Kidney (tissue), 11 donors: ENCODE data around the gene NSF. TPM values are rescaled to one million over a fixed set of nuclear protein-coding genes. Genes with fewer than 3 reads are reported as not detected.
"Not testable (repeated sequence)": the region's sequence is repeated elsewhere in the genome, so short reads cannot be mapped to it uniquely, and the experiment has no call there.

Experiments
- DNase-seq, 5 donors: peaks; one replicate each; pipeline ENCODE4 v3.0.0-alpha.2; 2013 to 2020
- FAIRE-seq: peaks from 2 replicates; lab custom pipeline; 2012; peaks lifted over from hg19 to GRCh38; lab: Jason Lieb, UNC
- H3K27ac ChIP-seq, 2 donors: one replicate each; pipeline ENCODE4 v1.7.0; 2013; ENCODE audit warnings: low read depth in 2 of 2, low read length in 2 of 2, inconsistent platforms in 1 of 2
- H3K27me3 ChIP-seq: one replicate; pipeline ENCODE4 v1.7.1; 2013; ENCODE audit warnings: low read length, inconsistent platforms; ENCODE audit not compliant: control insufficient read depth, insufficient read depth
- H3K36me3 ChIP-seq, 3 donors: one replicate each; pipeline versions ENCODE4 v1.7.0 to v1.7.1; 2013; ENCODE audit warnings: low read length in 3 of 3, control low read depth in 1 of 3, inconsistent platforms in 1 of 3; ENCODE audit not compliant: insufficient read depth in 3 of 3, control insufficient read depth in 2 of 3
- H3K4me1 ChIP-seq, 3 donors: one replicate each; pipeline versions ENCODE4 v1.7.0 to v1.7.1; 2013; ENCODE audit warnings: low read length in 3 of 3, inconsistent platforms in 1 of 3, low read depth in 1 of 3; ENCODE audit not compliant: control insufficient read depth in 2 of 3, insufficient read depth in 2 of 3
- H3K4me3 ChIP-seq, 3 donors: one replicate each; pipeline versions ENCODE4 v1.7.0 to v1.8.1; 2013; ENCODE audit warnings: low read length in 3 of 3, control low read depth in 1 of 3, inconsistent platforms in 1 of 3
- H3K9ac ChIP-seq, 3 donors: one replicate each; pipeline versions ENCODE4 v1.7.0 to v1.7.1; 2013; ENCODE audit warnings: low read length in 3 of 3, control low read depth in 1 of 3, inconsistent platforms in 1 of 3
- H3K9me3 ChIP-seq, 3 donors: one replicate each; pipeline versions ENCODE4 v1.7.0 to v1.7.1; 2013; ENCODE audit warnings: low read length in 3 of 3, control low read depth in 1 of 3, inconsistent platforms in 1 of 3; ENCODE audit not compliant: control insufficient read depth in 2 of 3, insufficient read depth in 1 of 3
- intact Hi-C: fragments of 100-400 bp; cut with DNase I; formaldehyde crosslinking; loops from one replicate; pipeline ENCODE4 v1.11.1; 2022
- polyA plus RNA-seq: library from polyadenylated mRNA; stranded (reverse); fragments of 350-450 nt; fragmentation: Illumina TruSeq; extraction: RNeasy Lipid Tissue Mini Kit (QIAGEN cat#74804); gene quantifications from one replicate; pipeline ENCODE4 v1.2.3, GENCODE V29; 2014; ENCODE audit warnings: low read depth, low replicate concordance; ENCODE audit not compliant: insufficient read depth
- total RNA-seq: library from RNA; stranded (reverse); fragmentation: NEBNext Ultra II Directional; extraction: Animal tissue kit (Norgen Biotek cat#: 25700); gene quantifications from one replicate; pipeline ENCODE4 v1.2.1, GENCODE V29; 2021
- donor health status: control.
- donor health status: control.
- donor health status: DM: yes; HTN: yes; CAD: no.
- donor health status: Normal renal cell carcinoma (clear cell type).

The NSF gene
- total and polyA plus RNA-seq, 2 donors from 2014 or later = 14.2 to 52.4 TPM

DNA sequence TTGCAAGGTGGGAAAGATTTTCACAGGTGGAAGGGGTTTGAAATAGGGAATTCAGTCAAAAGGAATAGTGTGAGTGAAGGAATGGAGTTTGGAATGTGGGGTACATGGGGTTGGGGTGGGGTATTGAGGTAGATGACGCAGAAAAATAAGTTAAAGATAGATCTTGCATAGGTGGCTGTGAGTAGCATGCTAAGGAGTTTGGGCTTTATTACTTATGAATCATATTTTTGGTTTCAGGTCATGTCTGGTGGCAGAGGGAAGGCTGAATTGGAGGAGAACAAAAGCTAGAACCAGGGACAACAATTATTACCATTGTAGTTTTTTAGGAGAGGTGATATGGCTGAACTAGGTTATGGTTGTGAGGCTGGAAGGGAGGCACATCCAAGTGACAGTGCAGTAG lies 23.4 kb downstream of the NSF start:
- H3K9me3 ChIP-seq, DNase-seq, H3K9ac ChIP-seq, H3K27ac ChIP-seq, intact Hi-C loops, FAIRE-seq, H3K4me3 ChIP-seq, H3K36me3 ChIP-seq, H3K27me3 ChIP-seq, H3K4me1 ChIP-seq: not testable (repeated sequence)

DNA sequence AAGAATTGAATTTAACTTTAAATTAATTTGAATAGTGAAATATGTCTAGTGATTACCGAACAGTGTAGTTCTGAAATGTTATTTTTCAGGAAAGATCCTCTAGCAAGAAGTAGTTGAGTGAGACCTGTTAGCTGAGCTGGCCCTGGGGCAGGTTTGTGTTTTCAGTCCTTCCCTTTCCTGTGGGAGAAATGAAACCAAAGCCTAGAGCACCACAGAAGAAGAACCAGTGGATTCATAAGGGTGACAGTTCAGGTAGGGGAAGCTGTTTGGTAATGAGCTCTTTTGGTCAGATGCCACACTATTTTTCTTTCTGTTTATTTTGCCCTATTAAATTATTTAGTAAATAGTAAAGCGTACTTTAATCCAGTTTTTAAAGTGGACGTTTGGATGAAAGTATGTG lies 26.7 kb downstream of the NSF start:
- H3K27ac ChIP-seq, H3K27me3 ChIP-seq, H3K9me3 ChIP-seq, DNase-seq, intact Hi-C loops, H3K4me3 ChIP-seq, H3K4me1 ChIP-seq, H3K9ac ChIP-seq, FAIRE-seq, H3K36me3 ChIP-seq: not testable (repeated sequence)

- H3K27ac ChIP-seq, H3K27me3 ChIP-seq, H3K9ac ChIP-seq, intact Hi-C loops, H3K9me3 ChIP-seq, H3K4me1 ChIP-seq, DNase-seq, FAIRE-seq, H3K36me3 ChIP-seq, H3K4me3 ChIP-seq: not testable (repeated sequence)
These were observed 28.5 kb downstream of the NSF start for GRCh38 chr17:46618975-46619374.

DNA sequence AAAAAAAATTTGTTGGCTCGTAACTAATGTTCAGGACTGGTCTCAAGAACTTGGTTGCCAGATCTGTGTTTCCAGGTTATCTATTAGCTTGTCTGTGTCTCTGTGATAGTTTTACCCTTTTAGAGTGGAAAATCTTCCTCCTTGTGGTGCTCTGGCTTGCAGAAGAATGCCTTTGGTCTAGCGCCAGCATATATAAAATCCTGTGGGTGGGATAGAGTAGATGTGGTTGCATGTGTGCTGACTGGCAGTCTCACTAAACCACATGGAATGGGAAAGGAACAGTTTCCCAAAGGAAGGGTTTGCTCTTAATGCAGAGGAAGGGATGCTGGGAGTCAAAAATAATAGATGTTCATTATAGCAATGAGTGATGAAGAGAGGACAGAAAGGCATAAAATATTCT lies 33.3 kb downstream of the NSF start:
- H3K36me3 ChIP-seq, H3K4me3 ChIP-seq, DNase-seq, H3K4me1 ChIP-seq, H3K27ac ChIP-seq, H3K9ac ChIP-seq, intact Hi-C loops, H3K27me3 ChIP-seq, H3K9me3 ChIP-seq, FAIRE-seq: not testable (repeated sequence)

- FAIRE-seq, H3K27ac ChIP-seq, H3K4me3 ChIP-seq, DNase-seq, H3K36me3 ChIP-seq, H3K9ac ChIP-seq, H3K27me3 ChIP-seq, H3K4me1 ChIP-seq, H3K9me3 ChIP-seq, intact Hi-C loops: not testable (repeated sequence)
These were observed 34.3 kb downstream of the NSF start for GRCh38 chr17:46624726-46625125.

DNA sequence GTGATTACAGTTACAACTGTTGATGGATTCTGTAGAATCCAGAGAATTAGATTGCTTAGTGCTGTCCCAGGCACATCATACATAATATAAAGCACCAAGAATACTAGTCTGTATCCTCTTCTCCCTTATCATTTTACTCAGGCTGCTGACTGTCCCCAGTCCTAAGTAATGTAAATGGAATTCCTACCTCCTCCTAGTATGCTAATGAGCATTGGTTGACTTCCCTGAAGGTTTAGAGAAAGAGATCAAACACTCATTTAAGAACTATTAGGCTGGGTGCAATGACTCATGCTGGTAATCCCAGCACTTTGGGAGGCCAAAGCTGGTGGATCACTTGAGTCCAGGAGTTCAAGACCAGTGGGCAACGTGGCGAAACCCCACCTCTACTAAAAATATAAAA lies 37.0 kb downstream of the NSF start:
- not testable (repeated sequence) for FAIRE-seq

GRCh38 chr17:46628753-46629436 lies 38.4 kb downstream of the NSF start:
- H3K9ac ChIP-seq, H3K27me3 ChIP-seq, DNase-seq, H3K36me3 ChIP-seq, H3K9me3 ChIP-seq, FAIRE-seq, intact Hi-C loops, H3K27ac ChIP-seq, H3K4me3 ChIP-seq, H3K4me1 ChIP-seq: not testable (repeated sequence)

More for the DNA sequence above, 37.0 kb downstream of the NSF start:
- H3K4me3 ChIP-seq, H3K9ac ChIP-seq, H3K36me3 ChIP-seq, H3K9me3 ChIP-seq, H3K27me3 ChIP-seq, H3K27ac ChIP-seq, intact Hi-C loops, DNase-seq, H3K4me1 ChIP-seq: not testable (repeated sequence)

DNA sequence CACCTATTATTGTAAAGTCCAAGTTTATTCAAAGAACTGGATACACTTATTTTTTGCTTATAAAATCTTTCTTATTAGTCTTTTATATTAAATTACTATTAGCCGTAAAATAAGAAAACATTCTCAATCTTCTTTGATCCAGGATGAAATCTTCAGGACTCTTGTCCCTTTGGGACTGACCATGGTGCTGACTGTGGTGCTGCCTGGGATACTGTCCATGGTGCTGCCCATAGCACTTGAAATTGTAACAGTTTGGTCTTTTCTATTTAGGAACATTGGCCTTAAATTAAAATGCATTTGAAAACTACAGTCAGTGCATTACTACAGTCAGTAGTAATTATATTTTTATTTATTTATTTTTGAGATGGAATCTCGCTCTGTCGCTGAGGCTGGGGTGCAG lies 41.7 kb downstream of the NSF start:
- H3K27ac ChIP-seq, H3K4me3 ChIP-seq, intact Hi-C loops, H3K27me3 ChIP-seq, H3K9me3 ChIP-seq, H3K9ac ChIP-seq, H3K4me1 ChIP-seq, H3K36me3 ChIP-seq, DNase-seq: not testable (repeated sequence)
- peak; percentile 91 for FAIRE-seq
